Measurements from ENCODE around the gene ADAD1. TPM values are rescaled to one million over a fixed set of nuclear protein-coding genes. Genes with fewer than 3 reads are reported as not detected.
A peak's percentile ranks its signal among the peaks of the same experiment; 100 is the strongest.

ADAD1 gene
- total and polyA plus RNA-seq, 2 donors, result not detected

DNA sequence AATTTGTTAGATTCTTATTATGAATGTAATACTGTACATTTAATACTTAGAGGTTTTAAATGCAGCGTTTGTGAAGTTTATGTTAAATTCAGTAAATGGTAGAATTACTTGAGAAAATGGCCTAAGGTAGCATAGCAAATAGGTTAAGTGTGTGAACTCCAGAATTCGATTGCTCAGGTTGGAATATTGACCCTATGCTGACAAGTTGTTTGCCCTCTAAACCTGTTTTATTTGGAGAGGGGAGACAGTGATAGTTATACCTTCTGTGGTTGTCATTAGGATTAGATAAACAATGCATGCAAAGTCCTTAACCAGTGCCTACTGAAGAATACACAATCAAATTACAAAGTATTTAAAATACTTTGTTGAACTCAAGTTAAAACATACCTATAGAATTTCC, 5.4 kb downstream of the ADAD1 start:
- no peak overlapping the region for H3K27ac ChIP-seq (ENCODE audit: low read depth)
- H3K4me1 ChIP-seq (ENCODE audit: insufficient read depth), result no peaks in the 10 kb centered on the region
- no peak for DNase-seq (ENCODE audit: extremely low spot score)
- no peak overlapping the region for H3K4me3 ChIP-seq (ENCODE audit: low read depth, low read length)
- no peaks in the 10 kb centered on the region for H3K36me3 ChIP-seq (ENCODE audit: insufficient read depth)
- 72% methylated on average over 2 of the region's 2 CpGs for WGBS

DNA sequence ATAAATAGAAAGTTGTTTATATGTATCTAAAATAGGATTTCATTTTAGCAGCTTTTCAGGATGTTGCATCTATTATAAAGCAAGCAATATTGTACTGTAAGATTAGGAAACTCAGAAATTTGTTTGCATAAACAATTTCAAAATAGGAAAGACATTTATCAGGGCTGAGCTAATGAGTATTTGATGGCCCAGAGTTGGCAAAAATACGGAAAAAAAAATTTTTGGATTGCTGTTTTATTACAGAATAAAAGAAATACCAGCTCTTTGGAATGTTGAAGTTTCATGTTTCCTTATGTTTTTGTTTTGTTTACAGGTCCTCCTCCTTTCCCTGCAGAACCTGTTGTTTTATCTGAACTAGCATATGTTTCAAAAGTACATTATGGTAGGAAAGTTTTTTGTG, 14.5 kb downstream of the ADAD1 start:
- 49% methylated on average over 1 of the region's 1 CpG for WGBS
- DNase-seq (ENCODE audit: extremely low spot score), result no peak
- H3K4me1 ChIP-seq (ENCODE audit: insufficient read depth), result no peaks in the 10 kb centered on the region
- H3K27ac ChIP-seq (ENCODE audit: low read depth), result no peak overlapping the region
- H3K36me3 ChIP-seq (ENCODE audit: insufficient read depth), result no peaks in the 10 kb centered on the region
- no peak overlapping the region for H3K4me3 ChIP-seq (ENCODE audit: low read depth, low read length)

DNA sequence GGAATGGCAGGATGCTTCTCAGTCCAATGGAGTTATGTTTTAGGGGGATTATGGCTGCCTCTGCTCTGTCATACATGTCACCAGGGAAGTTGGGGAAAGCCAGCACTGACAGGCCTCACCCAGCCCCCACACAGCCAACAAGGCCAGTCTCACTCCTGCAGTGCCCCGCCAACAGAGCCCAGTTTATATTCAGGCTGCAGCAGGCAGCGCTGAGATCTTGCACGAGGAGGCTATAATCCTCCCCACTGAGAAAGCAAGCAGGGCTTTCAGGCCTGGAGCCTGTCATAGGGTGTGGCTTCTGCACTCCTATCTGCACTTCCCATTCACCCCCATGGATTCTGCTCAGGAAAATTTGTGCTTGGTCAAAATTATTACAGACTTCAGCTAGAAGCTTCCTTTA, 25.1 kb downstream of the ADAD1 start:
- 48% methylated on average over 3 of the region's 3 CpGs for WGBS
- no peaks in the 10 kb centered on the region for H3K36me3 ChIP-seq (ENCODE audit: insufficient read depth)

DNA sequence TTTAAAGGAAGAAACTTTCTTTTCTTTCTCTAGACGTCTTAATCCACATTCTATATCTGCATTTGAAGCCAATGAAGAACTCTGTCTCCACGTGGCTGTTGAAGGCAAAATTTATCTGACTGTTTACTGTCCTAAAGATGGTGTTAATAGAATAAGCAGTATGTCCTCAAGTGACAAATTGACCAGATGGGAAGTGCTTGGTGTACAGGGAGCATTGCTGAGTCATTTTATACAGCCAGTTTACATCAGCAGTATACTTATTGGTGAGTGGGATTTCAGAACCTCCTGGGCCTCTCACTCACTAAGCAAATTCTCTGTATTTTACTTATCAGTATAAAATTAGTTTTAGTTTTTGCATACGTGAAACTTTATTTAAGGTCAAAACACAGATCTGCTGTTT, 33.7 kb downstream of the ADAD1 start:
- no peak overlapping the region for H3K27ac ChIP-seq (ENCODE audit: low read depth)
- WGBS, result 49% methylated on average over 3 of the region's 3 CpGs
- no peaks in the 10 kb centered on the region for H3K36me3 ChIP-seq (ENCODE audit: insufficient read depth)
- H3K4me1 ChIP-seq (ENCODE audit: insufficient read depth), result no peaks in the 10 kb centered on the region
- DNase-seq (ENCODE audit: extremely low spot score), result no peak
- no peak overlapping the region for H3K4me3 ChIP-seq (ENCODE audit: low read depth, low read length)

More for the DNA sequence above, 25.1 kb downstream of the ADAD1 start:
- H3K4me3 ChIP-seq (ENCODE audit: low read depth, low read length), result no peak overlapping the region
- no peak overlapping the region for H3K27ac ChIP-seq (ENCODE audit: low read depth)
- DNase-seq (ENCODE audit: extremely low spot score), result no peak
- no peaks in the 10 kb centered on the region for H3K4me1 ChIP-seq (ENCODE audit: insufficient read depth)

DNA sequence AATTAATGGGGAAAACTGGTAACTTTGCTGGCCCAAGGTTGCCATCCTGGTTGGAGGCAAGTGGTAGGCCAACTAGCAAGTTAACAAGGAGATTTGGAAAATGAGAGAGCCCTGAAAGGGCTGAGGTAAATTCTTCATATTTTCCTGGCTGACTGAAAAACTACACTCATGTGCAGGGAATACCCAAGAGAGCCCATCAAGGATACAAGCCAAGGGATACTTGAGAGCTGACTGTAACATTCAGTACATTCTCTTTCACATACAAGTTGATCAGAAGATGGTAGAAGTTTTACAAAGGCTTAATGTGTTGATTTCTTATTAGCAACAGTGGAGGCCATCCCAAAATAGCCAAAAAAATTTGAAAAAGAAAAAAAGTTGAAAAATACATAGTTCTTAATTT, 44.4 kb downstream of the ADAD1 start:
- DNase-seq (ENCODE audit: extremely low spot score), result no peak

DNA sequence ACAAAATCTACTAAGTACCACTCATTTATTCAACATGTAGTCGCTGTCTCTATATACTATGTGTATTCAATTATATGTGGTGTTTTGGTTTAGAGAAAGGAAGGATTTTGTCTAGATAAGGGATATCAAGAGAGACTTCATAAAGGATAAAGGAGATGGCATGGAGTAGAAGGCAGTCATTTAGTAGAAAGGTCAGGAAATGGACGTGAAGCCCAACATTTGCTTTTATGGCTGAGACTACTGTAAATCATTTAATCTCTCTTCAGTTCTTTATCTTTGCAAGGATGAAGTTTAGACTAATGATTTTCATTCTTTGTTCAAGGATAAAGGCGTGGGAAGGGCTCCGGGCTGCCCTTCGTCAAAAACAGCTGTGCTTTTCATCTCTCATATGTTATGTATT, 52.5 kb downstream of the ADAD1 start:
- Histone ChIP-seq H3K4me1 (ENCODE audit: insufficient read depth) (no peaks in the 10 kb centered on the region), H3K4me3 (ENCODE audit: low read depth, low read length) (no peak overlapping the region), H3K36me3 (ENCODE audit: insufficient read depth) (no peaks in the 10 kb centered on the region), H3K27ac (ENCODE audit: low read depth) (no peak overlapping the region)
- no peak for DNase-seq (ENCODE audit: extremely low spot score)
- 24% methylated on average over 5 of the region's 5 CpGs for WGBS

More for the DNA sequence above, 44.4 kb downstream of the ADAD1 start:
- no peaks in the 10 kb centered on the region for H3K4me1 ChIP-seq (ENCODE audit: insufficient read depth)
- H3K36me3 ChIP-seq (ENCODE audit: insufficient read depth), result no peaks in the 10 kb centered on the region
- H3K27ac ChIP-seq (ENCODE audit: low read depth), result no peak overlapping the region
- H3K4me3 ChIP-seq (ENCODE audit: low read depth, low read length), result no peak overlapping the region

DNA sequence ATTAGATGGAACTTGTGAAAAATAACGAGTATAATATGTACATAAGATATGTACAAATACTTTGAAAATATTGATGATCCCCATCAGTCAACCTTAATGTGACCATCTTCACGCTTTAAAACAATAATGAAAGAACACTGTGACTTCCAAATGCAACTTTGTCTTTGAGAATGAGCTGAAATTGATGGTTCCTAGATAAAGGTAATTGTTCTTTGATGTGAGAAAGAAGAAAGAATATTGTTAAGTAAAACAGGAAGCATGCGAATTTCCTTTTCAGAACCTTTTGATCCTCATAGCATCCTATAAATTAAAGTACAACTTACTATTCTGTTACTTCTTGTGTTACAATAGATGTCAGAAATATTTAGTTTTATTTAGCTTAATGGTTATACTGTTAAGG, 55.5 kb downstream of the ADAD1 start:
- H3K36me3 ChIP-seq (ENCODE audit: insufficient read depth), result no peaks in the 10 kb centered on the region
- DNase-seq (ENCODE audit: extremely low spot score), result no peak
- no peak overlapping the region for H3K4me3 ChIP-seq (ENCODE audit: low read depth, low read length)
- H3K27ac ChIP-seq (ENCODE audit: low read depth), result no peak overlapping the region
- WGBS, result 85% methylated on average over 3 of the region's 3 CpGs
- H3K4me1 ChIP-seq (ENCODE audit: insufficient read depth), result no peaks in the 10 kb centered on the region

DNA sequence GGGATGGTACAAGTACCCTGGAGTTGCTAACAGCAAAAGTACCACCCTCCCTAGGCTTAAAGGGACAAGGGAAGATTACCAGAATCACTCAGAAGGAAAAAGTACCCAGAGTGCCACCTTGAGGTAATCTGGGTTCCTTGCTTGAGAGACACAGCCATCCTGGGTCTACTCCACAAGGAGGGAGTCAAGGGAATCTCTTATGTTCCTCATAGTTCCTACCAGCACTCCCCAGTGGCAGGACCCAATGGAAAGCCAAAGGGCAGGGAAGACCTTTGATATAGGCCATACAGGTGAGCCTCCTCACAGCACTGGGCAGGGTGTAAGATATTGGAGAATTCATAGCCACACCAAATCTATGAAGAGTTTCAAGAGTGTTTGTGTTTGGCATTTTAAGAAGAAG, 72.0 kb downstream of the ADAD1 start:
- H3K36me3 ChIP-seq (ENCODE audit: insufficient read depth), result no peaks in the 10 kb centered on the region
- DNase-seq (ENCODE audit: extremely low spot score), result no peak
- H3K4me3 ChIP-seq (ENCODE audit: low read depth, low read length), result no peak overlapping the region
- H3K27ac ChIP-seq (ENCODE audit: low read depth), result no peak overlapping the region
- no peaks in the 10 kb centered on the region for H3K4me1 ChIP-seq (ENCODE audit: insufficient read depth)

DNA sequence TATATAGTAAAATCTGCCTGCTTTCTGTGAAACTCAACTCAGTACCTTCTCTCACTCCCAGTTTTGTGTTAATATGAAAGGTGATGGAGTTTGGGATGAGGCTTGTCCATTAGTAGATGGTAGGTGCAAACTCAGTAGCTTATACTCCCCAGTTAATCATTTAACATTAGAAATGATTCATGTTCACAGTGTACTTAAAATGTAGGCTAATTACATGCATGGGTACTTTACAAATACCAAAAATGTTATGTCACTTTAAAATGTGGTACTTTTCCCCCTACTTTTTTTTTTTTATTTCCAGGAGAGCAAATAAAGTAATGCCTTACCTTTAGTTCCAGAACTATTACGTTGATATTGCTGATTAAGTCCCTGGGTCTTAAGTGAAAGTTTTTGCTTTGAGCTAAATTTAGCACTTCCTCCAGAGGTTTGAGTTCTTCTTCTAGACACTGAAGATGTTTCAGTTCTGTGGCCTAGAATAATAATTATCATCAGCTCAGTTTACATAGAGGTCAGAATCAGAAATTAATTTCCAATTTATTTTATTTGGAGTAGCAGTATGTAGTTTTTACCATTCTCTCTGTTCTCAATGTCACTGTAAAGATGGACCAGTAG, 74.7 kb downstream of the ADAD1 start:
- DNase-seq (ENCODE audit: extremely low spot score), result no peak
- Histone ChIP-seq H3K27ac (ENCODE audit: low read depth) (no peak overlapping the region), H3K4me1 (ENCODE audit: insufficient read depth) (no peaks in the 10 kb centered on the region), H3K36me3 (ENCODE audit: insufficient read depth) (no peaks in the 10 kb centered on the region), H3K4me3 (ENCODE audit: low read depth, low read length) (no peak overlapping the region)
- 34% methylated on average over 1 of the region's 1 CpG for WGBS

DNA sequence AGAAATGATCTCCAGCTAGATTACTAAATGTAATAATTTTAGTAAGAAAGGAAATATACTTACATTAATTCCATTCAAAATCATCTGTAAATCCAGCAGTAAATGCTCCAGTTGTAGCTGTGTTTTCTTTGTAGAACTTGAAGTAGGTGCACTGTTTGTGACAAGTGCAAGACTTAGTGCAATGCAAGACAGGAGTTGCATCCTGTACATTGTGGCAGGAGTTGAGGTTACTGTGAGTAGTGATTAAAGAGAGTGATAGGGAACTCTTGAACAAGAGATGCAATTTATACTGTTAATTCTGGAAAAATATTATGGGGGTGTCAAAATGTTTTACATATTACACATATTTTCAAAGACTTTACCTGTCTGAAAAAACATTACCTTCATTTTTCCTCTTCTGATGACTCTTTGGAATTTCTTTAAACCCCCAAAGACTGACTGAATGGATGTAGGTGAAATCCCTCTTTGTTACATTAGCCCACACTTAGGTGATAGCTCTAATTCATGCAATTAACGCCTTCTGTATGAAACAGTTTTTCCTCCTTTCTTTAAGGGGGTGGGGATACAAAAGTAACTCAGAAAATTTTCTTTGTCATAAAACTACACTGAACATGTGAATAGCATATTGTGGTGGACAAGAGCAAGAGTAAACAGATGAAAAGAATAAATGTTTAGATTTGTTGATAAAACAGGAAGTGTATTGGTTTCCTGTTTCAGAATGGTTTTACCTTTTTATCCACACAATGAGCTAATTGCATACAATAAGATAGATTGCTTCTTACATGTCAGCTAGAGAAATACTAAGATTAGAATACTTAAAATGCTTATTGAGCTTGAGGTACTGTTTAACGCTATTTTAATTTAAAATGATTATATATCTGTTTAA, 77.7 kb downstream of the ADAD1 start, which contains the start of gene IL2:
IL2 (minus strand) TSS at position 495 of the 886 bp plus-strand sequence; CDS start at position 210, 285 bp downstream.
- Histone ChIP-seq H3K27ac (ENCODE audit: low read depth) (no peak within 1 kb of the TSS), H3K4me3 (ENCODE audit: low read depth, low read length) (no peak within 1 kb of the TSS), H3K4me1 (ENCODE audit: insufficient read depth) (no peaks in the 10 kb centered on the region), H3K36me3 (ENCODE audit: insufficient read depth) (no peaks in the 10 kb centered on the region)
- DNase-seq (ENCODE audit: extremely low spot score), result no peak
- WGBS, result 77% methylated on average over 2 of the region's 2 CpGs

DNA sequence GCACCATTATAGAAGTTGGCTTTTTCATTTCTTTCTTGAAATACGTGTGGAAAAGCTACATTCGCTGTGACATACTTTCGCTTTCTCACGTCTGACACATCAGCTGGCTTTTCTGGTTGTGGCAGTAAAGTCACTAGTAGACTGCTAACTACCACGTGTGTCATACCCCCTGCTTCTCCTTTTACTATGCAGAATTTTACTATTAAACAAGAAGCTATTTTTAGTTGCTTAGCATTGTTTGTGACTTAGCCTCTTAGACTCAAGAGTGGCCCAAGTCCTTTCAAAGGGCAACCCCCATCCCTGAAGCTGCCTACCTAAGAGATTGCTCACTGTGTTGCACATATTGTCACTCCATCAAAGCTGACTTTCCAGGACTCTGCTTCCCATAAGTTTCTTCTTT, 79.8 kb downstream of the ADAD1 start:
- no peaks in the 10 kb centered on the region for H3K4me1 ChIP-seq (ENCODE audit: insufficient read depth)
- WGBS, result 59% methylated on average over 5 of the region's 5 CpGs
- no peaks in the 10 kb centered on the region for H3K36me3 ChIP-seq (ENCODE audit: insufficient read depth)
- peak overlapping the region; percentile 28 for H3K4me3 ChIP-seq (ENCODE audit: low read depth, low read length)
- H3K27ac ChIP-seq (ENCODE audit: low read depth), result no peak overlapping the region
- no peak for DNase-seq (ENCODE audit: extremely low spot score)

DNA sequence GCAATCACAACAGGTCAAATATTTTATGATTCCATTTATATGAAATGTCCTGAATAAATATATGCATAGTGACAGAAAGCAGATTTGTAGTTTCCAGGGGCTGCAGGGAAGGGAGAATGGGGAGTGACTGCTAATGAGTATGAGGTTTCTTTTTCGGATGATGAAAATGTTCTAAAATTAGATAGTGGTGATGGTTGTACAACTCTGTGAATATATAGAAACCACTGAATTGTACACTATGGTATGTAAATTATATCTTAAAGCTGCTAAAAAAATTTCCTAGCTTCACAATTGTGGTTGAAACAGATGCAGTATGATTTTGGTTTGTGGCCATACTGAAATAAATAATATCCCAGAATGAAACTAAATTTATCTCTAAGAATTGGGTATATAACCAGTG, 90.6 kb downstream of the ADAD1 start:
- WGBS, result 92% methylated on average over 1 of the region's 1 CpG
- Histone ChIP-seq H3K4me3 (ENCODE audit: low read depth, low read length) (no peak overlapping the region), H3K4me1 (ENCODE audit: insufficient read depth) (no peaks in the 10 kb centered on the region), H3K27ac (ENCODE audit: low read depth) (no peak overlapping the region), H3K36me3 (ENCODE audit: insufficient read depth) (no peaks in the 10 kb centered on the region)
- no peak for DNase-seq (ENCODE audit: extremely low spot score)

DNA sequence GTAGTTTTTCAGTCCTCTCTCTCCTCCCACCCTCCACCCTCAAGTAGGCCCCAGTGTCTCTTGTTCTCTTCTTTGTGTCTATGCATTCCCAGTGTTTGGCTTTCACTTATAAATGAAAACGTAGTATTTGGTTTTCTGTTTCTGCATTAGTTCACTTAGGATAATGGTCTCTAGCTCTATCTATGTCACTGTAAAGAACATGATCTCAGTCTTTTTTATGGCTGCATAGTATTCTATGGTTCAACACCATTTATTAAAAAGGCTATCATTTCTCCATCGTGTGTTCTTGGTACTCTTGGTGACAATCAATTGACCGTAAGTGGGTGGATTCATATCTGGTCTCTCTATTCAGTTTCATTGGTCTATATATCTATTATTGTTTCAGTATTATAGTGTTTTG, 96.4 kb downstream of the ADAD1 start:
- no peaks in the 10 kb centered on the region for H3K36me3 ChIP-seq (ENCODE audit: insufficient read depth)
- H3K4me1 ChIP-seq (ENCODE audit: insufficient read depth), result no peaks in the 10 kb centered on the region
- 88% methylated on average over 3 of the region's 3 CpGs for WGBS
- H3K4me3 ChIP-seq (ENCODE audit: low read depth, low read length), result no peak overlapping the region
- H3K27ac ChIP-seq (ENCODE audit: low read depth), result no peak overlapping the region
- no peak for DNase-seq (ENCODE audit: extremely low spot score)

DNA sequence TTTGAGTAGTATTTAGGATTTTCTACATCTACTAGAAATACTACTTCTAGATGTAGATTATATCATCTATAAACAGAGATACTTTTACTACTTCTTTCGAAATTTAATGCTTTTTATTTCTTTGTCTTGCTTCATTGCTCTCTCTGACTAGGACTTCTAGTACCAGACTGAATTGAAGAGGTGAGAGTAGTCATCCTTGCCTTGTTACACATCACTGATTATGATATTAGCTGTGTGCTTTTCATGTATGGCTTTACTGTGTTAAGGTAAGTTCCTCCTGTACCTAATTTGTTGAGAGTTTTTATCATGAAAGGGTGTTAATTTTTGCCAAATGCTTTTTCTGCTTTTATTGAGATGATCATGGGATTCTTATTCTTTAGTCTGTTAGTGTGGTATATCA, 97.3 kb downstream of the ADAD1 start:
- no peak overlapping the region for H3K4me3 ChIP-seq (ENCODE audit: low read depth, low read length)
- DNase-seq (ENCODE audit: extremely low spot score), result no peak
- 62% methylated on average over 1 of the region's 1 CpG for WGBS
- no peaks in the 10 kb centered on the region for H3K36me3 ChIP-seq (ENCODE audit: insufficient read depth)
- H3K4me1 ChIP-seq (ENCODE audit: insufficient read depth), result no peaks in the 10 kb centered on the region
- H3K27ac ChIP-seq (ENCODE audit: low read depth), result no peak overlapping the region
